ENCODE measurements around the gene UPP1. TPM values are rescaled to one million over a fixed set of nuclear protein-coding genes. Genes with fewer than 3 reads are reported as not detected.
"Not testable (repeated sequence)": the region's sequence is repeated elsewhere in the genome, so short reads cannot be mapped to it uniquely, and the experiment has no call there.

The UPP1 gene
- total RNA-seq, 1 donor from 2014 or later = 16.1 TPM

DNA sequence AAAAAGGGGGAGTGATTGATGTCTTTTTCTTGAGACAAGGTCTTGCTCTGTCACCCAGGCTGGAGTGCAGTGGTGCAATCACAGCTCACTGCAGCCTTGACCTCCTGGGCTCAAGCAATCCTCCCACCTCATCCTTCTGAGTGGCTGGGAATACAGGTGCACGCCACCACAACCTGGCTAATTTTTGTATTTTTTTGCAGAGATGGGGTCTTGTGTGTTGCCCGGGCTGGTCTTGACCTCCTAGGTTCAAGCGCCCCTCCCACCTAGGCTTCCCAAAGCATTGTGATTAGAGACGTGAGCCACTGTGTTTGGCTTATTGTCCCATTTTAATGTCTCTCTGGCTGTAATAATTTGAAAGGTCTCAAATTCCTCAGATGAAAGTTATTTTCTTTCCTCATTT, 21.8 kb downstream of the UPP1 start:
- DNase-seq (ENCODE audit: low spot score) = no peak

- DNase-seq (ENCODE audit: low spot score) = no peak
Measured at GRCh38 chr7:48111596-48111995, 22.5 kb downstream of the UPP1 start.

GRCh38 chr7:48112401-48113165, 23.5 kb downstream of the UPP1 start:
- DNase-seq (ENCODE audit: low spot score) = no peak

GRCh38 chr7:48113275-48113674, 24.2 kb downstream of the UPP1 start:
- DNase-seq (ENCODE audit: low spot score) = no peak

DNA sequence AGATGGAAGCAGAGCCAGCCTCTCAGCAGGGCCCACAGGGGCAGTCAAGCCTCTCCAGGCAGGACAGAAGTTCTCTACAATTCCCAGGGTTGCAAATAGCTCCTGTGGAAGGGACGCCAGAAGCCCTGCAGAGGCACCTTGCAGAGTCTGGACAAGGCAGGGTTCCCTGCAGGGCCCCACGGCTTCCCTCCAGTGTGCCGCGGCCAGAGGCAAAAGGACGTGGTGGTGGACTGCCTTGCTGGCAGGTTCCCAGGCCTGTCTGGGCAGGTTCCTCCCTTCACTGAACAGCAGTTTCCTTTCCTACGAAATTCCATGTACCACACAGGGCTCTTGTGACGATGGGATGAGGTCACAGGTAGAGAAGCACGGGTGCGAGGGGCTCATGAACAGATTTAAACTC, 25.1 kb downstream of the UPP1 start:
- no peak for DNase-seq (ENCODE audit: low spot score)

DNA sequence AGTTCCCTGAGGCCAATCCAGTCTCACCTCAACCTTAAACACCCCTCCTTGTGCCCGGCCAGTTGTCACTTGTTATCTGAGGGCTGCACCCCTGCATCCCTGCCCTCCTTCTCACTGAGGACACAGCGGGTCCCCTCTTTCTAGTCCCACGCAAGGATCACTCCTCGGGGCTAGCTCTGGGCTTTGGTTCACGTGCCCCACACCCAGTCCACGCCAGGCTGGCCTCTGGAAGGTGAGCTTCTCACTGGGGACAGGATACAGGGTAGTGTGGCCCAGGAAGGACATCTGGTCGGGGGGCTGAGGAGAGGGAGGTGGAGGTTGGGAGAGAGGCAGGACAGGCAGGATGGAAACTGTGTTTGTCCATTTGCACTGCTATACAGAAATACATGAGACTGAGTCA, 25.5 kb downstream of the UPP1 start:
- DNase-seq (ENCODE audit: low spot score) = no peak

GRCh38 chr7:48116043-48116442, 27.0 kb downstream of the UPP1 start:
- DNase-seq (ENCODE audit: low spot score) = no peak

- peak; percentile 58 for DNase-seq (ENCODE audit: low spot score)
Measured at GRCh38 chr7:48118041-48118440, 29.0 kb downstream of the UPP1 start.

GRCh38 chr7:48120536-48120935, 31.5 kb downstream of the UPP1 start:
- not testable (repeated sequence) for DNase-seq (ENCODE audit: low spot score)

- DNase-seq (ENCODE audit: low spot score) = no peak
Measured at GRCh38 chr7:48126037-48126436, 37.0 kb downstream of the UPP1 start.

GRCh38 chr7:48130658-48131108, 41.6 kb downstream of the UPP1 start:
- DNase-seq (ENCODE audit: low spot score) = no peak

DNA sequence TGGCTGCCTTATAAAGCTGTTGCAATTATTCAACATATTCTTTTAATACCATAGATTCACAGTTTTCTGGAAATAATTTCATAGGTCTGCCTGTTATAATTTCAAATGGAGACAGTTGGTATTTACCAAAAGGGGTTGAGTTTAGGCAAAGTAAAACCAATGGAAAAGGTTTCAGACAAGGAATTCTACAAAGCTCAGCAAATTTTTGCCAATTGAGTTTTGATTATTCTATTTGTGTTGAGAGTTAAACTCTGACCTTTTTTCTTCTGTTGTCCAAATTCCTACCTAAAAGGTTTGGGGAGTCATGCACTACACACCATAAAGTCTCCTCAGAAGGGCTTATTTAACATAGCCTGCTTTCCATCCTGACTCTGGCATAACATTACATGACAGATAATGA, 43.7 kb downstream of the UPP1 start:
- DNase-seq (ENCODE audit: low spot score) = no peak

- DNase-seq (ENCODE audit: low spot score) = no peak
Measured at GRCh38 chr7:48139459-48139858, 50.4 kb downstream of the UPP1 start.

DNA sequence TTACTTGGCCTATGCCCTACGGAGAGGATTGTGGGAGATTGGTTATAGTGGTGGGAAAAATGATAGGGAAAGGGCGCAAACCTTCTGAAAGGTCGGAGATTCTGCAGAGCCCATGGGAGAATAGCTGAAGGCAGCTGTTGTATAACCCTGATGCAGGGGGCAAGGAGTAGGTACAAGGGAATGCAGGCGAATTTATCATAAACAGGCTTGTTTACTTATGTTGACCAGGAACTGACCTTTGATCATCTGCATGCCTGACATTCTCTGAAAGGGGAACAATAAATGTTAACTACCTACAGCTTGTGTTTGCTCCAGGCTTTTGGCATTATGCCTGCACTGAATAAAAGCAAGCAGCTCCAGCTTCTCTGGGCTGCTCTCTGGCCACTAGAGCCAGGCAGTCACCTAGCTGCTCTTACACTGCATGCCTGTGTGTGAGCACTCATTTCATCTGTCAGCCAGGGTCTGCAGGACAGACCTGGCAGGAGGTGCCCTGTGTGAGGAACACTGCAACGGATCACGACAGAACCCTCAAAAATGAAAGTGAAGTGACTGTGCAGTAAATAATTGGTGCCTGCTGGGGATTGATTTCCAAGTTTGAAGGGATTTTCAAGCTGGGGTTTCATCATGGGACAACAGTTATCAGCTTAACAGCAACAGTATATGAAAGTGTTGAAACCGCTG, 51.1 kb downstream of the UPP1 start:
- DNase-seq (ENCODE audit: low spot score) = no peak

DNA sequence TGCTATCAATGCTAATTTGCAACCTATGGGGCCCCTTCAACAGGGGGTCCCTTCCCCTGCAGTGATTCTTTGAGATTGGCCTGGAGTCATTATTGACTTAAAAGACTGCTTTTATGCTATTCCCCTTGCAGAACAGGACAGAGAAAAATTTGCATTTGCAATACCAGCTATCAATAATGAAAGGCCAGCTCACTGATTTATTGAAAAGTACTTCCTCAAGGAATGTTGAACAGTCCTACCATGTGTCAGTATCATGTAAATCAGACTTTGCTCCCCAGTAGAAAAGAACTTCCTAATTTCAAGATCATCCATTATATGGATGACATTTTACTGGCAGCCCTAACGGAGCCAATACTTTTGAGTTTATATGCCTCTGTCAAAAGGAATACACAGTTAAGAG, 52.5 kb downstream of the UPP1 start:
- no peak for DNase-seq (ENCODE audit: low spot score)

DNA sequence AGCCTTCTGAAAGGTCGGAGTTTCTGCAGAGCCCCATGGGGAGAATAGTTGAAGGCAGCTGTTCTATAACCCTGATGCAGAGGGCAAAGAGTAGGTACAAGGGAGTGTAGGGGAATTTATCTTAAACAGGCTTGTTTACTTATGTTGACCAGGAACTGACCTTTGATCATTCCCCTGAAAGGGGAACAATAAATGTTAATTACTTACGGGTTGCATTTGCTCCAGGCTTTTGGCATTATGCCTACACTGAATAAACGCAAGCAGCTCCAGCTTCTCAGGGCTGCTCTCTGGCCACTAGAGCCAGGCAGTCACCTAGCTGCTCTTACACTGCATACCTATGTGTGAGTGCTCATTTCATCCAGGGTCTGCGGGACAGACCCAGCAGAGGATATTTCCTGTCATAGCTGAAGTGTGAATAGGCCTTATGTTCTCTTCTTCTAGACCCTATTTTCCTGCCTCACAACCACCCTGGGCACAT, 55.3 kb downstream of the UPP1 start:
- no peak for DNase-seq (ENCODE audit: low spot score)

GRCh38 chr7:48147078-48147591, 58.1 kb downstream of the UPP1 start:
- no peak for DNase-seq (ENCODE audit: low spot score)

DNA sequence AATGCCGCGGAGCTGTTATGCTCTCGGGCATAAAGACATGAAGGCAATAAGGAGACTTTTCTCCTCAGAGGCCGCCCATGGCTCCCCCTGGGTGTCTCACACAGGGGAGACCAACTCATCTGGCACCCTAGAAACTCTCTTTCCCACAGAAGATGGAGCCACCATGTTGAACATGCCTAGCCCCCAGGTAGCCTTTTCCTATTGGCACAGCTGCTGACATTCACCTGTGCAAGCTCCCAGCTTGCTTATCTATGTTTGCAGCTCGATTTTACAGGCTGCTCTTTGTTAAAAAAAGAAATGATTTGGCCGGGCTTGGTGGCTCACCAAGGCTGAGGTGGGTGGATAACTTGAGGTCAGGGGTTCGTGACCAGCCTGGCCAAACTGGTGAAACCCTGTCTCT, 58.6 kb downstream of the UPP1 start:
- DNase-seq (ENCODE audit: low spot score) = not testable (repeated sequence)

GRCh38 chr7:48148311-48148710, 59.2 kb downstream of the UPP1 start:
- no peak for DNase-seq (ENCODE audit: low spot score)

- no peak for DNase-seq (ENCODE audit: low spot score)
Measured at GRCh38 chr7:48149058-48149457, 60.0 kb downstream of the UPP1 start.

GRCh38 chr7:48150086-48150485, 61.0 kb downstream of the UPP1 start:
- DNase-seq (ENCODE audit: low spot score) = no peak

- peak; percentile 29 for DNase-seq (ENCODE audit: low spot score)
Measured at GRCh38 chr7:48154792-48155413, 65.8 kb downstream of the UPP1 start.
